GM10266 (cell line): ENCODE results near the gene MAP3K21.

Experiments used
- DNase-seq: peaks from one replicate; pipeline ENCODE4 v3.0.0; 2012; ENCODE audit errors: extremely low spot score
- TF ChIP-seq, protein P1 (sequence below): IDR thresholded peaks from 2 replicates; pipeline ENCODE4 v1.5.1; 2012; ENCODE audit warnings: mild to moderate bottlenecking, low read depth; ENCODE audit not compliant: control insufficient read depth, insufficient read depth; ENCODE audit errors: missing control alignments

MAP3K21 gene

DNA sequence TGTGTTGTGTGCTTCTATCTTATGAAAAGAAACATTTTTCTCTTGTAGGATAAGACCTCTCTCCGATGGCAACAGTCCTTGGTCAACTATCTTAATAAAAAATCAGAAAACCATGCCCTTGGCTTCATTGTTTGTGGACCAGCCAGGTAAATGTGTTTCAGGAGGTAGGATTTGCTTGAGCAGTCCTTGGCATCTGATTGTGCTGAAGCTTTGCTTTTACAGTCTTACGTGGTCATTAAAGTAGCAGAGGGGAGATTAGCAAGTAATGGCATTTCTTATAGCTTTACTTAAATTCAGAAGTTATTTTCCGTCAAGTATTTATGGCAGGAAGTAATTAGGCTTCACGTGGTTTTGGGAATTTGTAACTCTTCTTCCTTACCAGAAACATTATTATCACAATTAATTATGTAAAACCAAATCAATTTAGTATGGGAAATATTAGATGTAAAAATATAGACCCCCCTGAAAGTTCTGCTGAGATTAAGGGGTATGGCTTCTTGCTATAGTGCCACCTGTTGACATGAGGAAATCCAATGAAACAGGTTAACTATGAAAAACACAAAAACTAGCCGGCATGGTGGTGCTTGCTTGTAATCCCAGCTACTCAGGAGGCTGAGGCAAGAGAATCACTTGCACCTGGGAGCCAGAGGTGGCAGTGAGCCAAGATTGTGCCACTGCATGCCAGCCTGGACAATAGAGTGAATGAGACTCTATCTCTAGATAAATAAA, 49.0 kb downstream of the MAP3K21 start:
- TF ChIP-seq, protein P1, sequence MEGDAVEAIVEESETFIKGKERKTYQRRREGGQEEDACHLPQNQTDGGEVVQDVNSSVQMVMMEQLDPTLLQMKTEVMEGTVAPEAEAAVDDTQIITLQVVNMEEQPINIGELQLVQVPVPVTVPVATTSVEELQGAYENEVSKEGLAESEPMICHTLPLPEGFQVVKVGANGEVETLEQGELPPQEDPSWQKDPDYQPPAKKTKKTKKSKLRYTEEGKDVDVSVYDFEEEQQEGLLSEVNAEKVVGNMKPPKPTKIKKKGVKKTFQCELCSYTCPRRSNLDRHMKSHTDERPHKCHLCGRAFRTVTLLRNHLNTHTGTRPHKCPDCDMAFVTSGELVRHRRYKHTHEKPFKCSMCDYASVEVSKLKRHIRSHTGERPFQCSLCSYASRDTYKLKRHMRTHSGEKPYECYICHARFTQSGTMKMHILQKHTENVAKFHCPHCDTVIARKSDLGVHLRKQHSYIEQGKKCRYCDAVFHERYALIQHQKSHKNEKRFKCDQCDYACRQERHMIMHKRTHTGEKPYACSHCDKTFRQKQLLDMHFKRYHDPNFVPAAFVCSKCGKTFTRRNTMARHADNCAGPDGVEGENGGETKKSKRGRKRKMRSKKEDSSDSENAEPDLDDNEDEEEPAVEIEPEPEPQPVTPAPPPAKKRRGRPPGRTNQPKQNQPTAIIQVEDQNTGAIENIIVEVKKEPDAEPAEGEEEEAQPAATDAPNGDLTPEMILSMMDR = no peak
- DNase-seq = no peak

GRCh38 chr1:233379869-233380438, 52.4 kb downstream of the MAP3K21 start:
- TF ChIP-seq, protein P1 = no peak
- peak; percentile 10 for DNase-seq

- DNase-seq = no peak
- TF ChIP-seq, protein P1 = no peak
Measured at GRCh38 chr1:233381806-233382205, 54.3 kb downstream of the MAP3K21 start.

- TF ChIP-seq, protein P1 = no peak
- no peak for DNase-seq
Measured at GRCh38 chr1:233383984-233384383, 56.5 kb downstream of the MAP3K21 start.

GRCh38 chr1:233386336-233386735, 58.8 kb downstream of the MAP3K21 start:
- no peak for DNase-seq
- TF ChIP-seq, protein P1 = no peak

DNA sequence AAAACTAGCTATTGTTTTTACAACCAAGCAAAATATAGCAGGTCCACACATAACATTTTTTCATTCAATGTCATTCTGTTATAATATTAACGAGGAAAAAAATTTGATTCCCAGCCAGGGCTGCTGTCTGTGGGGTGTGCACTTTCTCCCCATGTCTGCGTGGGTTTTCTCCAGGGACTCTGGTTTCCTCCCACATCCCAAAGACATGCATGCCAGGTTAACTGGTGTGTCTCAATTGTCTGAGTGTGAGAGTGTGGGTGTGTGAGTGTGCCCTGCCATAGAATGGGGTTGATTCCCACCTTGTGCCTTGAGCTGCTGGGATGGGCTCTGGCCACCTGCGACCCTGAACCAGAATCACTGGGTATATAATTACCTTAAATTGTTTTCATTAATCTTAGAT, 60.1 kb downstream of the MAP3K21 start:
- TF ChIP-seq, protein P1 = no peak
- DNase-seq = no peak

- DNase-seq = no peak
- TF ChIP-seq, protein P1 = no peak
Measured at GRCh38 chr1:233389169-233389568, 61.6 kb downstream of the MAP3K21 start.
